CD4-positive, CD25-positive, alpha-beta regulatory T cell (primary cell): ENCODE measurements around the gene SH3TC1. TPM values are rescaled to one million over a fixed set of nuclear protein-coding genes. Genes with fewer than 3 reads are reported as not detected.
A peak's percentile ranks its signal among the peaks of the same experiment; 100 is the strongest.

Source experiments
- ATAC-seq, 2 donors: fragments of 150-1000 bp; cut with Tn5 transposase; one replicate each; pipeline ENCODE4 v1.10.0; 2021; ENCODE audit warnings: low read depth in 2 of 2, moderate number of reproducible peaks in 2 of 2, moderate library complexity in 1 of 2
- DNase-seq, 3 donors: peaks; one replicate each; pipeline versions ENCODE4 v3.0.0 to v3.0.0-alpha.2; 2012 to 2022; ENCODE audit warnings: mixed read lengths in 1 of 3
- H3K27ac ChIP-seq: one replicate; pipeline ENCODE4 v1.7.0; 2013; ENCODE audit warnings: mild to moderate bottlenecking, low read length; ENCODE audit not compliant: insufficient read depth, poor library complexity, severe bottlenecking
- H3K27me3 ChIP-seq: one replicate; pipeline ENCODE4 v1.7.0; 2013; ENCODE audit warnings: low read length; ENCODE audit not compliant: control insufficient read depth, insufficient read depth
- H3K36me3 ChIP-seq: one replicate; pipeline ENCODE4 v1.7.0; 2013; ENCODE audit warnings: mild to moderate bottlenecking, low read length, moderate library complexity; ENCODE audit not compliant: control insufficient read depth, insufficient read depth
- H3K4me1 ChIP-seq: 2 replicates; pipeline ENCODE4 v1.7.0; 2013; ENCODE audit warnings: mild to moderate bottlenecking, low read length; ENCODE audit not compliant: insufficient read depth, control insufficient read depth, poor library complexity, severe bottlenecking
- H3K4me3 ChIP-seq: one replicate; pipeline ENCODE4 v1.7.0; 2013; ENCODE audit warnings: low read depth, mild to moderate bottlenecking, low read length, moderate library complexity
- H3K9me3 ChIP-seq, 2 experiments: 1 replicate in 1 of 2; 2 replicates in 1 of 2; pipeline ENCODE4 v1.7.0; 2013; ENCODE audit warnings: low read length in 2 of 2, mild to moderate bottlenecking in 1 of 2, moderate library complexity in 1 of 2; ENCODE audit not compliant: control insufficient read depth in 2 of 2
- H3K27ac Mint-ChIP-seq, 3 donors: one replicate each; pipeline ENCODE4 v1.8.0; 2020 to 2022; ENCODE audit warnings: mild to moderate bottlenecking in 3 of 3, mixed read lengths in 3 of 3, moderate library complexity in 2 of 3
- H3K27me3 Mint-ChIP-seq: one replicate; pipeline ENCODE4 v1.8.0; 2022; ENCODE audit warnings: mild to moderate bottlenecking, mixed read lengths
- H3K36me3 Mint-ChIP-seq: one replicate; pipeline ENCODE4 v1.8.0; 2020; ENCODE audit warnings: mixed read lengths
- H3K4me1 Mint-ChIP-seq, 4 donors: one replicate each; pipeline ENCODE4 v1.8.0; 2020 to 2022; ENCODE audit warnings: mixed read lengths in 4 of 4, mild to moderate bottlenecking in 1 of 4
- H3K4me3 Mint-ChIP-seq, 4 donors: one replicate each; pipeline ENCODE4 v1.8.0; 2020 to 2022; ENCODE audit warnings: mild to moderate bottlenecking in 4 of 4, mixed read lengths in 4 of 4, moderate library complexity in 3 of 4
- H3K9me3 Mint-ChIP-seq, 7 donors: one replicate each; pipeline ENCODE4 v1.8.0; 2020 to 2022; ENCODE audit warnings: mixed read lengths in 7 of 7, mild to moderate bottlenecking in 3 of 7, moderate library complexity in 2 of 7
- polyA plus RNA-seq, 4 donors: library from polyadenylated mRNA; unstranded; fragments of 300-500 nt; fragmentation: Illumina TruSeq; gene quantifications; one replicate each; pipeline ENCODE4 v1.2.3, GENCODE V29; 2021
- total RNA-seq: library from RNA; stranded (reverse); gene quantifications from one replicate; pipeline ENCODE4 v1.2.3, GENCODE V29; 2022

The SH3TC1 gene
- total and polyA plus RNA-seq, 5 donors from 2014 or later = 10.6 to 125 (median 15.4) TPM

DNA sequence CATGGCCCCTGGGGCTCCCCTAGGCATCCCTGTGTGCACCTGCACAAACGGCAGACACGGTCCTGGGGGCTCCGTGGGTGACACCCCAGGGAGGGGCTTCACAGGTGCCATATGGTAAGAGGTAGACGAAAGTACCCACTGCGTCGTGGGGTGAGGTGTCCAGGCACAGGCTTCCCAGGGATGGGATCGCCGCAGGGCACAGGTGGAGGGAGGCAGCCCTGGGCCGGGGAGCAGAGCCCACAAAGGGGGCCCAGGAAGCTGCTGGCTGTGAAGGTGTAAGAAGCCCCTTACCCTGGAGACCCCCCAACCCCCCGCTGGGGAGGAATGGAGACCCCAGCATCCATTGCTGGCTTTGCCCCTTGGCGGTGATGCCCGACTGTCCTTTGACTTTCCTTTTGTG is 10.9 kb downstream of the SH3TC1 start:
- Histone ChIP-seq H3K27me3 (no peaks in the 10 kb centered on the region), H3K27ac (no peak overlapping the region), H3K9me3 (no peaks in the 10 kb centered on the region), H3K4me3 (no peak overlapping the region), H3K4me1 (peaks cover 9% of the 10 kb centered on the region), H3K36me3 (peaks cover 34% of the 10 kb centered on the region)
- Mint-ChIP-seq H3K4me3 (no peak overlapping the region), H3K27me3 (no peaks in the 10 kb centered on the region), H3K9me3 (no peaks in the 10 kb centered on the region), H3K27ac (peak overlapping the region in 2 of 3 donors; percentile 8 to 46), H3K36me3 (peaks cover 23% of the 10 kb centered on the region), H3K4me1 (peaks cover 0 to 15% (median 3%) of the 10 kb centered on the region in 4 donors)
- ATAC-seq (no peak), DNase-seq (no peak)

GRCh38 chr4:8210616-8211015 is 11.5 kb downstream of the SH3TC1 start:
- Histone ChIP-seq H3K4me1 (peaks cover 3% of the 10 kb centered on the region), H3K27ac (no peak overlapping the region), H3K9me3 (no peaks in the 10 kb centered on the region), H3K36me3 (peaks cover 40% of the 10 kb centered on the region), H3K27me3 (no peaks in the 10 kb centered on the region), H3K4me3 (no peak overlapping the region)
- H3K36me3 Mint-ChIP-seq = peaks cover 29% of the 10 kb centered on the region
- H3K9me3 Mint-ChIP-seq = no peaks in the 10 kb centered on the region
- DNase-seq (no peak), ATAC-seq (no peak)
- H3K4me3 Mint-ChIP-seq = no peak overlapping the region
- no peaks in the 10 kb centered on the region for H3K27me3 Mint-ChIP-seq
- H3K27ac Mint-ChIP-seq = no peak overlapping the region
- H3K4me1 Mint-ChIP-seq = peaks cover 0 to 12% (median 3%) of the 10 kb centered on the region in 4 donors

DNA sequence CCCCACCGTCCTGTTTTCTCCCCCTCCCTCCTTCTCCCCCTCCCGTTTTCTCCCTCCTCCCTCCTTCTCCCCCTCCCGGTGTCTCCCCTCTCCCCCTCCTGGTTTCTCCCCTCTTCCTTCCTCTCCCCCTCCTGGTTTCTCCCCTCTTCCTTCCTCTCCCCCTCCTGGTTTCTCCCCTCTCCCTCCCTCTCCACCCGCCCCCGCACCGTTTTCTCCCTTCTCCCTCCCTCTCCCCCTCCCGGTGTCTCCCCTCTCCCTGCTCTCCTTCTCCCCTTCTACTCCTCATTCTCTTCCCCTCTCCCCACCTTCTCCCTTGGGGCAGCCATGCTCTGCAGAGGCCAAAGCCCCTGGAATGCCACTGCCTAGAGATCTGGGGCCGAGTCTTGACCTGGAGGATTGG is 12.2 kb downstream of the SH3TC1 start:
- H3K36me3 ChIP-seq = peaks cover 40% of the 10 kb centered on the region
- peak overlapping the region in 2 of 3 donors; percentile 14 to 46 for H3K27ac Mint-ChIP-seq
- ATAC-seq (no peak), DNase-seq (no peak)
- H3K27me3 Mint-ChIP-seq = no peaks in the 10 kb centered on the region
- H3K4me1 Mint-ChIP-seq = peaks cover 0 to 7% (median 3%) of the 10 kb centered on the region in 4 donors
- no peaks in the 10 kb centered on the region for H3K4me1 ChIP-seq
- no peak overlapping the region for H3K27ac ChIP-seq
- H3K27me3 ChIP-seq = no peaks in the 10 kb centered on the region
- H3K4me3 ChIP-seq = no peak overlapping the region
- H3K9me3 Mint-ChIP-seq = no peaks in the 10 kb centered on the region
- no peak overlapping the region for H3K4me3 Mint-ChIP-seq
- H3K36me3 Mint-ChIP-seq = peaks cover 29% of the 10 kb centered on the region
- H3K9me3 ChIP-seq = no peaks in the 10 kb centered on the region

GRCh38 chr4:8211737-8212581 is 12.9 kb downstream of the SH3TC1 start:
- Histone ChIP-seq H3K4me3 (no peak overlapping the region), H3K27ac (no peak overlapping the region), H3K9me3 (no peaks in the 10 kb centered on the region), H3K36me3 (peaks cover 40% of the 10 kb centered on the region), H3K27me3 (no peaks in the 10 kb centered on the region), H3K4me1 (no peaks in the 10 kb centered on the region)
- no peak overlapping the region for H3K4me3 Mint-ChIP-seq
- ATAC-seq = no peak
- peak overlapping the region in 1 of 3 donors; percentile 46 for H3K27ac Mint-ChIP-seq
- peaks cover 29% of the 10 kb centered on the region for H3K36me3 Mint-ChIP-seq
- H3K9me3 Mint-ChIP-seq = no peaks in the 10 kb centered on the region
- H3K4me1 Mint-ChIP-seq = peaks cover 0 to 5% (median 2%) of the 10 kb centered on the region in 4 donors
- H3K27me3 Mint-ChIP-seq = no peaks in the 10 kb centered on the region
- no peak for DNase-seq

DNA sequence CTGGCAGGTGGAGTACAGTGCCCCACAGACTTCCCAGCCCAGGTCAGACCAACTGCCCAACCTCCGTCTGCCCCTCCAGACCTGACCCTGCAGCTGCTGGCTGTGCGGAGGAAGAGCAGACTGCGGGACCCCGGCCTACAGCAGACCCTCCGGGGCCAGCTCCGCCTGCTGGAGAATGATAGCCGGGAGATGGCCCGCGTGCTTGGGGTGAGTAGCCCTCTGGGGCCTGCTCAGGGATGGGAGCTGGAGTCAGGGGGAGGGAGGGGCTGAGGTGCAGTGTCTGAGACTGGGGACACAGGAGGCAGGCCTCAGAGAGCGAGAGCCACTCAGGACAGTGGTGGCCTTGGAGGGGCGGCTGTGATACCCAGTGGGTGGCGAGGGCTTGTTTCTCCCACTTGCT is 13.5 kb downstream of the SH3TC1 start:
- no peaks in the 10 kb centered on the region for H3K27me3 ChIP-seq
- Mint-ChIP-seq H3K9me3 (no peaks in the 10 kb centered on the region), H3K27ac (peak overlapping the region in 1 of 3 donors; percentile 36), H3K4me1 (no peaks in the 10 kb centered on the region), H3K36me3 (peaks cover 28% of the 10 kb centered on the region), H3K27me3 (no peaks in the 10 kb centered on the region), H3K4me3 (no peak overlapping the region)
- no peak overlapping the region for H3K4me3 ChIP-seq
- H3K27ac ChIP-seq = no peak overlapping the region
- ATAC-seq (no peak), DNase-seq (no peak)
- no peaks in the 10 kb centered on the region for H3K4me1 ChIP-seq
- peaks cover 41% of the 10 kb centered on the region for H3K36me3 ChIP-seq
- H3K9me3 ChIP-seq = no peaks in the 10 kb centered on the region

DNA sequence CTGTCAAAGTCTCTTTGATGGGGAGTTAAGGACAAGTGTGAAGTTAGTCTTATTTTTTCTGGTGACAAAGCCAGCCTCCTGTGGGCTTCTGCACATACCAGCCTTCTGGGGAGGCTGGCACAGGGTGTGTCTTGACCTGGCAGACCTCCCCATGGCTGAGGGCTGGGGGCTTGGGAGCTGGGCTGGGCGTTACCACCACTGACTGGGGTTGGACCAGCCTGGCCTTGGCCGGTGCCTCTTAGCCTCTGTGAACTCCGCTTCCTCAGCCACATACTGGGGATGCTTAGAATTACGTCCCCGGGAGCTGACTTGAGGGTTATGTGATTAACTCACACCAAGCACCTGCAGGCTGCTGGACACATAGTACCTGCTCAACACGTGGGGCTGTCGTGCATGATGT is 14.0 kb downstream of the SH3TC1 start:
- H3K36me3 Mint-ChIP-seq = peaks cover 29% of the 10 kb centered on the region
- Histone ChIP-seq H3K27me3 (no peaks in the 10 kb centered on the region), H3K4me3 (no peak overlapping the region), H3K9me3 (no peaks in the 10 kb centered on the region), H3K27ac (no peak overlapping the region), H3K4me1 (no peaks in the 10 kb centered on the region), H3K36me3 (peaks cover 40% of the 10 kb centered on the region)
- ATAC-seq (no peak), DNase-seq (no peak)
- peak overlapping the region in 1 of 3 donors; percentile 36 for H3K27ac Mint-ChIP-seq
- H3K4me1 Mint-ChIP-seq = no peaks in the 10 kb centered on the region
- peak overlapping the region in 1 of 4 donors; percentile 15 for H3K4me3 Mint-ChIP-seq
- no peaks in the 10 kb centered on the region for H3K9me3 Mint-ChIP-seq
- H3K27me3 Mint-ChIP-seq = no peaks in the 10 kb centered on the region

DNA sequence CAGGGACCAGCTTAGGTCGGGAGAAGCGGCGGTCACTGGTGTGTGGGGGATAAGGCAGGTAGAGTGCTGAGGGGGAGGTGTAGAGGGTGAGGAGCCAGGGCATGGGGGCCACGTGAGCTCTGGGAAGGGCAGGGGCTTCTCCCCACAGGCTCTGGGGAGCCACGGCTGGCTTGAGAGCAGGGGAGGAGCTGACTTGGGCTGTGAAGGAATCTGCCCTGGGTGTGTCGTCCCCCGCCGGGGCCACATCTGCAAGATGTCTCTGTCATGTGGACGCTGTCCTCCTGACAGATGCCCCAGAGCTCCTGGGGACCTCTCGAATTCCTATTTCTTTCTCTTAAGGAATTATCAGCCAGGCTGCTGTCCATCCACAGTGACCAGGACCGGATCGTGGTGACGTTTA is 15.0 kb downstream of the SH3TC1 start:
- no peak overlapping the region for H3K4me3 Mint-ChIP-seq
- Histone ChIP-seq H3K4me1 (no peaks in the 10 kb centered on the region), H3K4me3 (no peak overlapping the region), H3K9me3 (no peaks in the 10 kb centered on the region), H3K27ac (no peak overlapping the region), H3K36me3 (peaks cover 41% of the 10 kb centered on the region), H3K27me3 (no peaks in the 10 kb centered on the region)
- H3K27ac Mint-ChIP-seq = peak overlapping the region in 1 of 3 donors; percentile 73
- no peaks in the 10 kb centered on the region for H3K4me1 Mint-ChIP-seq
- no peaks in the 10 kb centered on the region for H3K9me3 Mint-ChIP-seq
- DNase-seq = no peak
- H3K27me3 Mint-ChIP-seq = no peaks in the 10 kb centered on the region
- H3K36me3 Mint-ChIP-seq = peaks cover 27% of the 10 kb centered on the region
- ATAC-seq = no peak

GRCh38 chr4:8215001-8215427 is 15.9 kb downstream of the SH3TC1 start:
- Histone ChIP-seq H3K4me1 (no peaks in the 10 kb centered on the region), H3K27me3 (no peaks in the 10 kb centered on the region), H3K36me3 (peaks cover 41% of the 10 kb centered on the region), H3K9me3 (no peaks in the 10 kb centered on the region), H3K4me3 (no peak overlapping the region), H3K27ac (no peak overlapping the region)
- Mint-ChIP-seq H3K9me3 (no peaks in the 10 kb centered on the region), H3K4me1 (peaks cover 0 to 2% (median 0%) of the 10 kb centered on the region in 4 donors), H3K36me3 (peaks cover 30% of the 10 kb centered on the region), H3K27me3 (no peaks in the 10 kb centered on the region), H3K27ac (no peak overlapping the region), H3K4me3 (no peak overlapping the region)
- DNase-seq (no peak), ATAC-seq (no peak)
